HEK293 (cell line): ENCODE results near the gene PHEX.

Experiments
- CTCF ChIA-PET: fragments of 350-600 bp; formaldehyde crosslinking; extraction: SDS; loops from one replicate; lab custom pipeline; 2021; ENCODE audit warnings: antibody characterized with exemption; lab: Yijun Ruan, JAX
- POLR2A ChIA-PET: fragments of 300-600 bp; formaldehyde crosslinking; extraction: SDS; loops from one replicate; lab custom pipeline; 2020; ENCODE audit warnings: antibody characterized with exemption, inconsistent platforms; lab: Yijun Ruan, JAX
- H3K27ac ChIP-seq: fragments of 200-500 bp; sonication (Bioruptor generic); 2 replicates; pipeline ENCODE4 v1.5.1; 2014; ENCODE audit warnings: low read depth, low read length, control low read depth, inconsistent platforms; ENCODE audit errors: extremely low read depth
- H3K36me3 ChIP-seq, 2 experiments: fragments of 200-500 bp in 1 of 2; sonication (Bioruptor generic) in 1 of 2; 1 replicate in 1 of 2; 2 replicates in 1 of 2; pipeline ENCODE4 v1.5.1; 2014 to 2017; ENCODE audit warnings: inconsistent platforms in 2 of 2, low read length in 2 of 2; ENCODE audit not compliant: control insufficient read depth in 2 of 2, insufficient read depth in 1 of 2
- H3K4me1 ChIP-seq: fragments of 200-500 bp; sonication (Bioruptor generic); 2 replicates; pipeline ENCODE4 v1.5.1; 2014; ENCODE audit warnings: mild to moderate bottlenecking, low read length, inconsistent platforms; ENCODE audit not compliant: control insufficient read depth, insufficient read depth
- H3K4me3 ChIP-seq: 2 replicates; pipeline ENCODE4 v1.5.1; 2011; ENCODE audit warnings: low read depth, mild to moderate bottlenecking, control low read depth, low read length, moderate library complexity
- H3K9me3 ChIP-seq: fragments of 200-500 bp; sonication (Bioruptor generic); 2 replicates; pipeline ENCODE4 v1.5.1; 2014; ENCODE audit warnings: low read depth, low read length, inconsistent platforms; ENCODE audit not compliant: control insufficient read depth, insufficient read depth
- FEZF1 ChIP-seq: fragments of 450-650 bp; formaldehyde crosslinking; IDR thresholded peaks from 2 replicates; pipeline ENCODE4 v1.5.1; 2016; ENCODE audit warnings: missing biosample characterization, missing genetic modification characterization
- ZNF112 ChIP-seq: fragments of 450-650 bp; formaldehyde crosslinking; IDR thresholded peaks from 2 replicates; pipeline ENCODE4 v1.5.0; 2017; ENCODE audit warnings: missing biosample characterization, missing genetic modification characterization
- ZNF248 ChIP-seq: fragments of 450-650 bp; formaldehyde crosslinking; IDR thresholded peaks from 2 replicates; pipeline ENCODE4 v1.5.1; 2017; ENCODE audit warnings: missing biosample characterization, missing genetic modification characterization
- ZNF266 ChIP-seq: fragments of 450-650 bp; formaldehyde crosslinking; IDR thresholded peaks from 2 replicates; pipeline ENCODE4 v1.5.1; 2016; ENCODE audit warnings: missing biosample characterization, missing genetic modification characterization, low read depth
- ZNF292 ChIP-seq: fragments of 450-650 bp; formaldehyde crosslinking; IDR thresholded peaks from 2 replicates; pipeline ENCODE4 v1.5.1; 2016; ENCODE audit warnings: low read depth, missing biosample characterization, missing genetic modification characterization, borderline replicate concordance
- ZNF324 ChIP-seq: fragments of 450-650 bp; formaldehyde crosslinking; IDR thresholded peaks from 2 replicates; pipeline ENCODE4 v1.5.1; 2016; ENCODE audit warnings: missing biosample characterization, missing genetic modification characterization
- ZNF391 ChIP-seq: fragments of 450-650 bp; formaldehyde crosslinking; IDR thresholded peaks from 2 replicates; pipeline ENCODE4 v1.5.1; 2016; ENCODE audit warnings: low read depth, missing biosample characterization, missing genetic modification characterization, borderline replicate concordance
- ZNF521 ChIP-seq: fragments of 450-650 bp; formaldehyde crosslinking; IDR thresholded peaks from 2 replicates; pipeline ENCODE4 v1.5.1; 2017; ENCODE audit warnings: missing biosample characterization, mild to moderate bottlenecking, missing genetic modification characterization
- ZNF792 ChIP-seq: fragments of 450-650 bp; formaldehyde crosslinking; IDR thresholded peaks from 2 replicates; pipeline ENCODE4 v1.5.1; 2016; ENCODE audit warnings: missing biosample characterization, missing genetic modification characterization
- ZXDB ChIP-seq: fragments of 450-650 bp; formaldehyde crosslinking; IDR thresholded peaks from 2 replicates; pipeline ENCODE4 v1.5.1; 2016; ENCODE audit warnings: missing biosample characterization, missing genetic modification characterization
- TF ChIP-seq, protein P1 (sequence below): fragments of 450-650 bp; formaldehyde crosslinking; IDR thresholded peaks from 2 replicates; pipeline ENCODE4 v1.5.1; 2016; ENCODE audit warnings: missing biosample characterization, missing genetic modification characterization, borderline replicate concordance
- TF ChIP-seq, protein P2 (sequence below): fragments of 450-650 bp; formaldehyde crosslinking; IDR thresholded peaks from 2 replicates; pipeline ENCODE4 v1.5.1; 2016; ENCODE audit warnings: missing biosample characterization, missing genetic modification characterization
- TF ChIP-seq, protein P3 (sequence below): fragments of 450-650 bp; formaldehyde crosslinking; conservative IDR thresholded peaks from 2 replicates; pipeline ENCODE4 v1.5.1; 2016; ENCODE audit warnings: low read depth, missing biosample characterization, missing genetic modification characterization
- TF ChIP-seq, protein P4 (sequence below): fragments of 450-650 bp; formaldehyde crosslinking; IDR thresholded peaks from 2 replicates; pipeline ENCODE4; 2016; ENCODE audit warnings: missing biosample characterization, missing genetic modification characterization
- TF ChIP-seq, protein P5 (sequence below): fragments of 450-650 bp; formaldehyde crosslinking; IDR thresholded peaks from 2 replicates; pipeline ENCODE4 v1.5.1; 2016; ENCODE audit warnings: missing biosample characterization, missing genetic modification characterization
- TF ChIP-seq, protein P6 (sequence below): fragments of 450-650 bp; formaldehyde crosslinking; IDR thresholded peaks from 2 replicates; pipeline ENCODE4 v1.5.1; 2016; ENCODE audit warnings: missing biosample characterization, missing genetic modification characterization

Gene PHEX

DNA sequence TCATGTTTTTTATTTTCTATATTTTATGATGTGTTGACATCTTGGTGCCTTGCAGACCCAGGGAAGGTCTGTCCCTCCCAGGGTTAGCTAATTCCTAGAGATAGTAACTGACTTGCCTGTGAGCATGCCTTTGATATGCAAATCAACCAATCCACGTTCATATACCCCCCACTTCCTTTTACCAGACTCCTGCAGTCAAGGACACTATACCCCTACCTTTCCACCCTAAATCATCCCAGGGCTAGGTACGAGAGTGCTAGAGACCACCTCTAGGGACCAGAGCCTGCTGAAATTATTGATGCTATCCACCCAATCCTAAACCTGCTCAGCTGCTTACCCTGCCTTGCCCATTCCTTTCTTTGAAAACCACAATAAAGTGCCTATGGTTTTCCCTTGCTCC is 7.5 kb upstream of the PHEX start:
- H3K4me3 ChIP-seq, result no peak overlapping the region
- TF ChIP-seq, protein P1, sequence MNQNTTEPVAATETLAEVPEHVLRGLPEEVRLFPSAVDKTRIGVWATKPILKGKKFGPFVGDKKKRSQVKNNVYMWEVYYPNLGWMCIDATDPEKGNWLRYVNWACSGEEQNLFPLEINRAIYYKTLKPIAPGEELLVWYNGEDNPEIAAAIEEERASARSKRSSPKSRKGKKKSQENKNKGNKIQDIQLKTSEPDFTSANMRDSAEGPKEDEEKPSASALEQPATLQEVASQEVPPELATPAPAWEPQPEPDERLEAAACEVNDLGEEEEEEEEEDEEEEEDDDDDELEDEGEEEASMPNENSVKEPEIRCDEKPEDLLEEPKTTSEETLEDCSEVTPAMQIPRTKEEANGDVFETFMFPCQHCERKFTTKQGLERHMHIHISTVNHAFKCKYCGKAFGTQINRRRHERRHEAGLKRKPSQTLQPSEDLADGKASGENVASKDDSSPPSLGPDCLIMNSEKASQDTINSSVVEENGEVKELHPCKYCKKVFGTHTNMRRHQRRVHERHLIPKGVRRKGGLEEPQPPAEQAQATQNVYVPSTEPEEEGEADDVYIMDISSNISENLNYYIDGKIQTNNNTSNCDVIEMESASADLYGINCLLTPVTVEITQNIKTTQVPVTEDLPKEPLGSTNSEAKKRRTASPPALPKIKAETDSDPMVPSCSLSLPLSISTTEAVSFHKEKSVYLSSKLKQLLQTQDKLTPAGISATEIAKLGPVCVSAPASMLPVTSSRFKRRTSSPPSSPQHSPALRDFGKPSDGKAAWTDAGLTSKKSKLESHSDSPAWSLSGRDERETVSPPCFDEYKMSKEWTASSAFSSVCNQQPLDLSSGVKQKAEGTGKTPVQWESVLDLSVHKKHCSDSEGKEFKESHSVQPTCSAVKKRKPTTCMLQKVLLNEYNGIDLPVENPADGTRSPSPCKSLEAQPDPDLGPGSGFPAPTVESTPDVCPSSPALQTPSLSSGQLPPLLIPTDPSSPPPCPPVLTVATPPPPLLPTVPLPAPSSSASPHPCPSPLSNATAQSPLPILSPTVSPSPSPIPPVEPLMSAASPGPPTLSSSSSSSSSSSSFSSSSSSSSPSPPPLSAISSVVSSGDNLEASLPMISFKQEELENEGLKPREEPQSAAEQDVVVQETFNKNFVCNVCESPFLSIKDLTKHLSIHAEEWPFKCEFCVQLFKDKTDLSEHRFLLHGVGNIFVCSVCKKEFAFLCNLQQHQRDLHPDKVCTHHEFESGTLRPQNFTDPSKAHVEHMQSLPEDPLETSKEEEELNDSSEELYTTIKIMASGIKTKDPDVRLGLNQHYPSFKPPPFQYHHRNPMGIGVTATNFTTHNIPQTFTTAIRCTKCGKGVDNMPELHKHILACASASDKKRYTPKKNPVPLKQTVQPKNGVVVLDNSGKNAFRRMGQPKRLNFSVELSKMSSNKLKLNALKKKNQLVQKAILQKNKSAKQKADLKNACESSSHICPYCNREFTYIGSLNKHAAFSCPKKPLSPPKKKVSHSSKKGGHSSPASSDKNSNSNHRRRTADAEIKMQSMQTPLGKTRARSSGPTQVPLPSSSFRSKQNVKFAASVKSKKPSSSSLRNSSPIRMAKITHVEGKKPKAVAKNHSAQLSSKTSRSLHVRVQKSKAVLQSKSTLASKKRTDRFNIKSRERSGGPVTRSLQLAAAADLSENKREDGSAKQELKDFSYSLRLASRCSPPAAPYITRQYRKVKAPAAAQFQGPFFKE (tag by site-specific recombination), result no peak
- TF ChIP-seq ZNF112 (tag by site-specific recombination), result no peak
- TF ChIP-seq ZNF324, result no peak
- TF ChIP-seq, protein P2, sequence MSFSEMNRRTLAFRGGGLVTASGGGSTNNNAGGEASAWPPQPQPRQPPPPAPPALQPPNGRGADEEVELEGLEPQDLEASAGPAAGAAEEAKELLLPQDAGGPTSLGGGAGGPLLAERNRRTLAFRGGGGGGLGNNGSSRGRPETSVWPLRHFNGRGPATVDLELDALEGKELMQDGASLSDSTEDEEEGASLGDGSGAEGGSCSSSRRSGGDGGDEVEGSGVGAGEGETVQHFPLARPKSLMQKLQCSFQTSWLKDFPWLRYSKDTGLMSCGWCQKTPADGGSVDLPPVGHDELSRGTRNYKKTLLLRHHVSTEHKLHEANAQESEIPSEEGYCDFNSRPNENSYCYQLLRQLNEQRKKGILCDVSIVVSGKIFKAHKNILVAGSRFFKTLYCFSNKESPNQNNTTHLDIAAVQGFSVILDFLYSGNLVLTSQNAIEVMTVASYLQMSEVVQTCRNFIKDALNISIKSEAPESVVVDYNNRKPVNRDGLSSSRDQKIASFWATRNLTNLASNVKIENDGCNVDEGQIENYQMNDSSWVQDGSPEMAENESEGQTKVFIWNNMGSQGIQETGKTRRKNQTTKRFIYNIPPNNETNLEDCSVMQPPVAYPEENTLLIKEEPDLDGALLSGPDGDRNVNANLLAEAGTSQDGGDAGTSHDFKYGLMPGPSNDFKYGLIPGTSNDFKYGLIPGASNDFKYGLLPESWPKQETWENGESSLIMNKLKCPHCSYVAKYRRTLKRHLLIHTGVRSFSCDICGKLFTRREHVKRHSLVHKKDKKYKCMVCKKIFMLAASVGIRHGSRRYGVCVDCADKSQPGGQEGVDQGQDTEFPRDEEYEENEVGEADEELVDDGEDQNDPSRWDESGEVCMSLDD (tag by site-specific recombination), result no peak
- TF ChIP-seq ZNF292, result no peak
- TF ChIP-seq, protein P3, sequence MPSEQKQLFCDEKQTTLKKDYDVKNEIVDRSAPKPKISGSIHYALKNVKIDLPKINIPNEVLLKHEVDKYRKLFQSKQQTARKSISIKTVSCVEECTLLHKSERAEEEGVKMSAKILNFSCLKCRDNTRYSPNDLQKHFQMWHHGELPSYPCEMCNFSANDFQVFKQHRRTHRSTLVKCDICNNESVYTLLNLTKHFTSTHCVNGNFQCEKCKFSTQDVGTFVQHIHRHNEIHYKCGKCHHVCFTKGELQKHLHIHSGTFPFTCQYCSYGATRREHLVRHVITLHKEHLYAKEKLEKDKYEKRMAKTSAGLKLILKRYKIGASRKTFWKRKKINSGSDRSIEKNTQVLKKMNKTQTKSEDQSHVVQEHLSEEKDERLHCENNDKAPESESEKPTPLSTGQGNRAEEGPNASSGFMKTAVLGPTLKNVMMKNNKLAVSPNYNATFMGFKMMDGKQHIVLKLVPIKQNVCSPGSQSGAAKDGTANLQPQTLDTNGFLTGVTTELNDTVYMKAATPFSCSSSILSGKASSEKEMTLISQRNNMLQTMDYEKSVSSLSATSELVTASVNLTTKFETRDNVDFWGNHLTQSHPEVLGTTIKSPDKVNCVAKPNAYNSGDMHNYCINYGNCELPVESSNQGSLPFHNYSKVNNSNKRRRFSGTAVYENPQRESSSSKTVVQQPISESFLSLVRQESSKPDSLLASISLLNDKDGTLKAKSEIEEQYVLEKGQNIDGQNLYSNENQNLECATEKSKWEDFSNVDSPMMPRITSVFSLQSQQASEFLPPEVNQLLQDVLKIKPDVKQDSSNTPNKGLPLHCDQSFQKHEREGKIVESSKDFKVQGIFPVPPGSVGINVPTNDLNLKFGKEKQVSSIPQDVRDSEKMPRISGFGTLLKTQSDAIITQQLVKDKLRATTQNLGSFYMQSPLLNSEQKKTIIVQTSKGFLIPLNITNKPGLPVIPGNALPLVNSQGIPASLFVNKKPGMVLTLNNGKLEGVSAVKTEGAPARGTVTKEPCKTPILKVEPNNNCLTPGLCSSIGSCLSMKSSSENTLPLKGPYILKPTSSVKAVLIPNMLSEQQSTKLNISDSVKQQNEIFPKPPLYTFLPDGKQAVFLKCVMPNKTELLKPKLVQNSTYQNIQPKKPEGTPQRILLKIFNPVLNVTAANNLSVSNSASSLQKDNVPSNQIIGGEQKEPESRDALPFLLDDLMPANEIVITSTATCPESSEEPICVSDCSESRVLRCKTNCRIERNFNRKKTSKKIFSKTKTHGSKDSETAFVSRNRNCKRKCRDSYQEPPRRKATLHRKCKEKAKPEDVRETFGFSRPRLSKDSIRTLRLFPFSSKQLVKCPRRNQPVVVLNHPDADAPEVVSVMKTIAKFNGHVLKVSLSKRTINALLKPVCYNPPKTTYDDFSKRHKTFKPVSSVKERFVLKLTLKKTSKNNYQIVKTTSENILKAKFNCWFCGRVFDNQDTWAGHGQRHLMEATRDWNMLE (tag by site-specific recombination), result no peak
- TF ChIP-seq, protein P4, sequence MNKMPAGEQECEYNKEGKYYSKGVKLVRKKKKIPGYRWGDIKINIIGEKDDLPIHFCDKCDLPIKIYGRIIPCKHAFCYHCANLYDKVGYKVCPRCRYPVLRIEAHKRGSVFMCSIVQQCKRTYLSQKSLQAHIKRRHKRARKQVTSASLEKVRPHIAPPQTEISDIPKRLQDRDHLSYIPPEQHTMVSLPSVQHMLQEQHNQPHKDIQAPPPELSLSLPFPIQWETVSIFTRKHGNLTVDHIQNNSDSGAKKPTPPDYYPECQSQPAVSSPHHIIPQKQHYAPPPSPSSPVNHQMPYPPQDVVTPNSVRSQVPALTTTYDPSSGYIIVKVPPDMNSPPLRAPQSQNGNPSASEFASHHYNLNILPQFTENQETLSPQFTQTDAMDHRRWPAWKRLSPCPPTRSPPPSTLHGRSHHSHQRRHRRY (tag by site-specific recombination), result no peak
- TF ChIP-seq ZNF266 (tag by site-specific recombination), result no peak
- TF ChIP-seq, protein P5, sequence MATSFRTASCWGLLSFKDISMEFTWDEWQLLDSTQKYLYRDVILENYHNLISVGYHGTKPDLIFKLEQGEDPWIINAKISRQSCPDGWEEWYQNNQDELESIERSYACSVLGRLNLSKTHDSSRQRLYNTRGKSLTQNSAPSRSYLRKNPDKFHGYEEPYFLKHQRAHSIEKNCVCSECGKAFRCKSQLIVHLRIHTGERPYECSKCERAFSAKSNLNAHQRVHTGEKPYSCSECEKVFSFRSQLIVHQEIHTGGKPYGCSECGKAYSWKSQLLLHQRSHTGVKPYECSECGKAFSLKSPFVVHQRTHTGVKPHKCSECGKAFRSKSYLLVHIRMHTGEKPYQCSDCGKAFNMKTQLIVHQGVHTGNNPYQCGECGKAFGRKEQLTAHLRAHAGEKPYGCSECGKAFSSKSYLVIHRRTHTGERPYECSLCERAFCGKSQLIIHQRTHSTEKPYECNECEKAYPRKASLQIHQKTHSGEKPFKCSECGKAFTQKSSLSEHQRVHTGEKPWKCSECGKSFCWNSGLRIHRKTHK (tag by site-specific recombination), result no peak
- TF ChIP-seq ZNF391 (tag by site-specific recombination), result no peak
- no peak for TF ChIP-seq ZNF248
- TF ChIP-seq FEZF1 (tag by site-specific recombination), result no peak
- TF ChIP-seq ZNF792 (tag by site-specific recombination), result no peak
- TF ChIP-seq ZNF521 (tag by site-specific recombination), result no peak
- TF ChIP-seq, protein P6, sequence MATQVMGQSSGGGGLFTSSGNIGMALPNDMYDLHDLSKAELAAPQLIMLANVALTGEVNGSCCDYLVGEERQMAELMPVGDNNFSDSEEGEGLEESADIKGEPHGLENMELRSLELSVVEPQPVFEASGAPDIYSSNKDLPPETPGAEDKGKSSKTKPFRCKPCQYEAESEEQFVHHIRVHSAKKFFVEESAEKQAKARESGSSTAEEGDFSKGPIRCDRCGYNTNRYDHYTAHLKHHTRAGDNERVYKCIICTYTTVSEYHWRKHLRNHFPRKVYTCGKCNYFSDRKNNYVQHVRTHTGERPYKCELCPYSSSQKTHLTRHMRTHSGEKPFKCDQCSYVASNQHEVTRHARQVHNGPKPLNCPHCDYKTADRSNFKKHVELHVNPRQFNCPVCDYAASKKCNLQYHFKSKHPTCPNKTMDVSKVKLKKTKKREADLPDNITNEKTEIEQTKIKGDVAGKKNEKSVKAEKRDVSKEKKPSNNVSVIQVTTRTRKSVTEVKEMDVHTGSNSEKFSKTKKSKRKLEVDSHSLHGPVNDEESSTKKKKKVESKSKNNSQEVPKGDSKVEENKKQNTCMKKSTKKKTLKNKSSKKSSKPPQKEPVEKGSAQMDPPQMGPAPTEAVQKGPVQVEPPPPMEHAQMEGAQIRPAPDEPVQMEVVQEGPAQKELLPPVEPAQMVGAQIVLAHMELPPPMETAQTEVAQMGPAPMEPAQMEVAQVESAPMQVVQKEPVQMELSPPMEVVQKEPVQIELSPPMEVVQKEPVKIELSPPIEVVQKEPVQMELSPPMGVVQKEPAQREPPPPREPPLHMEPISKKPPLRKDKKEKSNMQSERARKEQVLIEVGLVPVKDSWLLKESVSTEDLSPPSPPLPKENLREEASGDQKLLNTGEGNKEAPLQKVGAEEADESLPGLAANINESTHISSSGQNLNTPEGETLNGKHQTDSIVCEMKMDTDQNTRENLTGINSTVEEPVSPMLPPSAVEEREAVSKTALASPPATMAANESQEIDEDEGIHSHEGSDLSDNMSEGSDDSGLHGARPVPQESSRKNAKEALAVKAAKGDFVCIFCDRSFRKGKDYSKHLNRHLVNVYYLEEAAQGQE (tag by site-specific recombination), result no peak
- no peak for TF ChIP-seq ZXDB
- no peaks in the 10 kb centered on the region for H3K4me1 ChIP-seq
- ChIA-PET POLR2A (no interaction called here), CTCF (no interaction called here)
- H3K9me3 ChIP-seq, result no peaks in the 10 kb centered on the region
- no peak overlapping the region for H3K27ac ChIP-seq
- no peaks in the 10 kb centered on the region for H3K36me3 ChIP-seq
